ENCODE measurements around the gene LRPPRC. TPM values are rescaled to one million over a fixed set of nuclear protein-coding genes. Genes with fewer than 3 reads are reported as not detected.
"Not testable (repeated sequence)": the region's sequence is repeated elsewhere in the genome, so short reads cannot be mapped to it uniquely, and the experiment has no call there.

Gene LRPPRC
- total and polyA plus RNA-seq, 2 experiments from 2014 or later = 27.7 to 38.0 TPM

DNA sequence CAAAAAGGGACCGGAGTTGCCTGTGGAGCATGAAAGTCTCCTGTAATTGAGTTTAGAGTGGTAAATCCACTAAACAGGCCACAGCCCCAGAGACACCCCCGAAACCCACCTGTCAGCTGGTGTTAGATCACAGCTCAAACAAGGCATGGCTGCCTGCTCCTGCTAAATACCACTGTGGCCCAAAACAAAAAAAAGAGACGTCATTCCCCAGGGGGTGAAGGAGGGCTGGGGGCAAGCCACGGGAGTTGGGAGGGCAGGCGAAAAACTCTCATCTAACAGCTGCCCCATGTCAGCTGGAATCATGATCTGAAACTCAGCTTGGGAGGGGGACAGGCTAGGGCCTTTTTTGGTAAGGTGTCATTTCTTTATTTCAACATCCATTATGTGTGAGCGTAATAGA, 42.5 kb upstream of the LRPPRC start:
- Histone ChIP-seq H3K27me3 (replicated peaks; ENCODE audit: insufficient read depth) (peaks cover 14% of the 10 kb centered on the region; the same call in 1 of the 2 replicates), H3F3A (ENCODE audit: insufficient read depth) (no peaks in the 10 kb centered on the region), H3K4me2 (ENCODE audit: unreplicated experiment) (no peak overlapping the region), H3K36me3 (ENCODE audit: low read depth) (no peaks in the 10 kb centered on the region), H3K4me1 (ENCODE audit: insufficient read depth) (no peaks in the 10 kb centered on the region), H3K9me3 (ENCODE audit: low read depth) (no peaks in the 10 kb centered on the region), H3K4me3 (no peak overlapping the region), H3K9ac (no peak overlapping the region), H2AFZ (no peak overlapping the region), H3K9me2 (ENCODE audit: insufficient read depth) (no peaks in the 10 kb centered on the region), H3K79me2 (ENCODE audit: insufficient read depth) (no peaks in the 10 kb centered on the region), H3K27ac (no peak overlapping the region), H4K20me1 (ENCODE audit: insufficient read depth) (no peaks in the 10 kb centered on the region)
- in situ Hi-C loops (cut with MboI) = loop anchor here (25.0 kb wide), 2 partner anchors 674 to 924 kb away; no protein-coding TSS in a partner anchor
- DNase-seq = no peak
- 36 to 37% methylated on average over 6 of the region's 6 CpGs for WGBS, 2 experiments (ENCODE audit: low coverage in 1 of 2, low lambda C conversion rate in 2 of 2, missing lambda C conversion rate in 2 of 2)
- TF ChIP-seq EZH2phosphoT487 (IDR thresholded peaks at IDR 0.05; ENCODE audit: insufficient read depth, low read depth) (no peak), EZH2 (IDR thresholded peaks at IDR 0.05; ENCODE audit: insufficient read depth, poor library complexity, severe bottlenecking) (no peak)

DNA sequence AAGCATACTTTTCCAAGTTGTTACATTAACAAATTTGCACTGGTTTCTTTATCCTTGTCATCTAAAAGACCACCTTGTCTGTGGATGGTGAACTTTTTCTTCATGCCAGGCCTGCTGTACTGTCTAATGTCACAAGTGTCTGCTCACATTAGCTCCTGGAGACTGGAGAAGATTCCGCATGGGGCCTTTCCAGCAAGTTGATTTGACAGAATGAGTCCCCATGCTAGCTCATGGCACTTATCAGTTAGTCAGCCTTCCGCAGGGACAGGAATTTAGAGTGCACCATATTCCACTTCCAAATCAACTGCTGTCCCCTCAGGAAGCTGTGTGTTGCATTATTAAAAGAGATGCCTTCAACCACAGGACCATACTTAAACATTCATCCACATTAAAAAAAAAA, 41.4 kb upstream of the LRPPRC start:
- in situ Hi-C loops (cut with MboI) = loop anchor here (25.0 kb wide), 2 partner anchors 675 to 925 kb away; no protein-coding TSS in a partner anchor

GRCh38 chr2:44033947-44034346, 38.2 kb upstream of the LRPPRC start:
- DNase-seq = no peak
- no peaks in the 10 kb centered on the region for H3F3A ChIP-seq (ENCODE audit: insufficient read depth)
- no peak for TF ChIP-seq EZH2phosphoT487 (IDR thresholded peaks at IDR 0.05; ENCODE audit: insufficient read depth, low read depth)
- no peak for TF ChIP-seq EZH2 (IDR thresholded peaks at IDR 0.05; ENCODE audit: insufficient read depth, poor library complexity, severe bottlenecking)
- no peaks in the 10 kb centered on the region for H3K4me1 ChIP-seq (ENCODE audit: insufficient read depth)
- H3K4me2 ChIP-seq (ENCODE audit: unreplicated experiment) = no peak overlapping the region
- peaks cover 29% of the 10 kb centered on the region; the same call in 1 of the 2 replicates for H3K27me3 ChIP-seq (replicated peaks; ENCODE audit: insufficient read depth)
- no peak overlapping the region for H3K27ac ChIP-seq
- no peaks in the 10 kb centered on the region for H3K79me2 ChIP-seq (ENCODE audit: insufficient read depth)
- in situ Hi-C loops (cut with MboI) = loop anchor here (25.0 kb wide), 2 partner anchors 678 to 928 kb away; no protein-coding TSS in a partner anchor
- H4K20me1 ChIP-seq (ENCODE audit: insufficient read depth) = no peaks in the 10 kb centered on the region
- no peak overlapping the region for H3K9ac ChIP-seq
- H3K9me3 ChIP-seq (ENCODE audit: low read depth) = no peaks in the 10 kb centered on the region
- no peaks in the 10 kb centered on the region for H3K9me2 ChIP-seq (ENCODE audit: insufficient read depth)
- H2AFZ ChIP-seq = no peak overlapping the region
- no peak overlapping the region for H3K4me3 ChIP-seq
- H3K36me3 ChIP-seq (ENCODE audit: low read depth) = no peaks in the 10 kb centered on the region

More for the DNA sequence above, 41.4 kb upstream of the LRPPRC start:
- peaks cover 15% of the 10 kb centered on the region; the same call in 1 of the 2 replicates for H3K27me3 ChIP-seq (replicated peaks; ENCODE audit: insufficient read depth)
- H3F3A ChIP-seq (ENCODE audit: insufficient read depth) = no peaks in the 10 kb centered on the region
- H3K9me2 ChIP-seq (ENCODE audit: insufficient read depth) = no peaks in the 10 kb centered on the region
- no peak for DNase-seq
- H3K9ac ChIP-seq = no peak overlapping the region
- H3K36me3 ChIP-seq (ENCODE audit: low read depth) = no peaks in the 10 kb centered on the region
- no peak overlapping the region for H2AFZ ChIP-seq
- WGBS, 2 experiments (ENCODE audit: low coverage in 1 of 2, low lambda C conversion rate in 2 of 2, missing lambda C conversion rate in 2 of 2) = 91 to 100% methylated on average over 2 of the region's 2 CpGs
- no peak overlapping the region for H3K27ac ChIP-seq
- no peaks in the 10 kb centered on the region for H3K4me1 ChIP-seq (ENCODE audit: insufficient read depth)
- TF ChIP-seq EZH2 (IDR thresholded peaks at IDR 0.05; ENCODE audit: insufficient read depth, poor library complexity, severe bottlenecking) (no peak), EZH2phosphoT487 (IDR thresholded peaks at IDR 0.05; ENCODE audit: insufficient read depth, low read depth) (no peak)
- H3K79me2 ChIP-seq (ENCODE audit: insufficient read depth) = no peaks in the 10 kb centered on the region
- no peak overlapping the region for H3K4me2 ChIP-seq (ENCODE audit: unreplicated experiment)
- H3K4me3 ChIP-seq = no peak overlapping the region
- no peaks in the 10 kb centered on the region for H3K9me3 ChIP-seq (ENCODE audit: low read depth)
- no peaks in the 10 kb centered on the region for H4K20me1 ChIP-seq (ENCODE audit: insufficient read depth)

DNA sequence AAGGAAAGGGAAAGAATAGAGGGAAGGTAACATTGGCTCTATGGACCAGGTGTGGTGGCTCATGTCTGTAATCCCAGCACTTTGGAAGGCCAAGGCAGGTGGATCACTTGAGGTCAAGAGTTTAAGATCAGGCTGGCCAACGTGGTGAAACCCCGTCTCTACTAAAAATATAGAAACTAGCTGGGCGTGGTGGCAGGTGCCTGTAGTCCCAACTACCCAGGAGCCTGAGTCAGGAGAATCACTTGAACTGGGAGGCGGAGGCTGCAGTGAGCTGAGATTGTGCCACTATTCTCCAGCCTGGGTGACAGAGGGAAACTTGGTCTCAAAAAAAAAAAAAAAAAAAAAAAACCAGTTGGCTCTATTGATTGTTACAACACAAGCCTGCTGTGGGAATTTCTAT, 31.3 kb upstream of the LRPPRC start:
- H3K79me2 ChIP-seq (ENCODE audit: insufficient read depth); H3K4me2 ChIP-seq (ENCODE audit: unreplicated experiment): not testable (repeated sequence)

GRCh38 chr2:44016282-44016681, 20.5 kb upstream of the LRPPRC start:
- no peak overlapping the region for H3K4me2 ChIP-seq (ENCODE audit: unreplicated experiment)
- no peaks in the 10 kb centered on the region for H4K20me1 ChIP-seq (ENCODE audit: insufficient read depth)
- WGBS, 2 experiments (ENCODE audit: low coverage in 1 of 2, low lambda C conversion rate in 2 of 2, missing lambda C conversion rate in 2 of 2) = 16 to 17% methylated on average over 6 of the region's 6 CpGs
- no peaks in the 10 kb centered on the region for H3K9me2 ChIP-seq (ENCODE audit: insufficient read depth)
- in situ Hi-C loops (cut with MboI) = no loop called here
- H3K9me3 ChIP-seq (ENCODE audit: low read depth) = no peaks in the 10 kb centered on the region
- peak; percentile 49 for DNase-seq
- no peak overlapping the region for H3K27ac ChIP-seq
- H3F3A ChIP-seq (ENCODE audit: insufficient read depth) = no peaks in the 10 kb centered on the region
- no peaks in the 10 kb centered on the region for H3K79me2 ChIP-seq (ENCODE audit: insufficient read depth)
- peaks cover 8% of the 10 kb centered on the region; the same call in 1 of the 2 replicates for H3K27me3 ChIP-seq (replicated peaks; ENCODE audit: insufficient read depth)
- H3K4me3 ChIP-seq = no peak overlapping the region
- TF ChIP-seq EZH2 (IDR thresholded peaks at IDR 0.05; ENCODE audit: insufficient read depth, poor library complexity, severe bottlenecking) (no peak), EZH2phosphoT487 (IDR thresholded peaks at IDR 0.05; ENCODE audit: insufficient read depth, low read depth) (no peak)
- no peak overlapping the region for H3K9ac ChIP-seq
- no peaks in the 10 kb centered on the region for H3K4me1 ChIP-seq (ENCODE audit: insufficient read depth)
- no peaks in the 10 kb centered on the region for H3K36me3 ChIP-seq (ENCODE audit: low read depth)
- no peak overlapping the region for H2AFZ ChIP-seq

More for the DNA sequence above, 31.3 kb upstream of the LRPPRC start:
- peaks cover 13% of the 10 kb centered on the region; the same call in 1 of the 2 replicates for H3K27me3 ChIP-seq (replicated peaks; ENCODE audit: insufficient read depth)
- in situ Hi-C loops (cut with MboI) = loop anchor here (25.0 kb wide), 2 partner anchors 685 to 935 kb away; no protein-coding TSS in a partner anchor
- not testable (repeated sequence) for H3K9ac ChIP-seq; H3K36me3 ChIP-seq (ENCODE audit: low read depth); H3K4me3 ChIP-seq; H3F3A ChIP-seq (ENCODE audit: insufficient read depth); H2AFZ ChIP-seq; H4K20me1 ChIP-seq (ENCODE audit: insufficient read depth); H3K9me3 ChIP-seq (ENCODE audit: low read depth); DNase-seq; H3K9me2 ChIP-seq (ENCODE audit: insufficient read depth); H3K27ac ChIP-seq; H3K4me1 ChIP-seq (ENCODE audit: insufficient read depth)
- WGBS, 2 experiments (ENCODE audit: low coverage in 1 of 2, low lambda C conversion rate in 2 of 2, missing lambda C conversion rate in 2 of 2) = 50 to 54% methylated on average over 4 of the region's 4 CpGs
